Measurements from ENCODE around the gene PTCH1. TPM values are rescaled to one million over a fixed set of nuclear protein-coding genes. Genes with fewer than 3 reads are reported as not detected.
A peak's percentile ranks its signal among the peaks of the same experiment; 100 is the strongest.

PTCH1 gene
- total RNA-seq, 1 donor = 0.27 TPM

DNA sequence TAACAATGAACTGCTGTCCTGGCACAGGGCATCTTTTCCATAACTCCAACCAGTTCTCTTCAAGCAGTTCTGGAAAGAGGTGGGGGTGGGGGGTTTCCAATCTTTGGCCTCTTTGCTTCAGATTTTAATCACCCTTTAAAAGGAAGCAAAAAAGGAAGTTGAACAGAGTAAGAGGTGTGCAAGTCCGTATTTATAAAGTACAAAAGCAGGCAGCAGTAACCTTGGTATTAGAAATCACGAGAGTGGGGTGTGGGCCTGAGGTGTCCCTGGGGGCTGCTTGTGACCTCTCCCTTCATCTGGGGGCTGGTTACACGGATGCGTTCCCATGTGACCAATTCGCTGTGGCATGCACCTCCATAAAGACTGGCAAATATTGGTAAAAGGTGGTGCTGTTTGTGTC, 70.5 kb downstream of the PTCH1 start:
- DNase-seq (ENCODE audit: low read depth in 2 of 3, low spot score in 2 of 3) = peak in 1 of 3 donors; percentile 15

DNA sequence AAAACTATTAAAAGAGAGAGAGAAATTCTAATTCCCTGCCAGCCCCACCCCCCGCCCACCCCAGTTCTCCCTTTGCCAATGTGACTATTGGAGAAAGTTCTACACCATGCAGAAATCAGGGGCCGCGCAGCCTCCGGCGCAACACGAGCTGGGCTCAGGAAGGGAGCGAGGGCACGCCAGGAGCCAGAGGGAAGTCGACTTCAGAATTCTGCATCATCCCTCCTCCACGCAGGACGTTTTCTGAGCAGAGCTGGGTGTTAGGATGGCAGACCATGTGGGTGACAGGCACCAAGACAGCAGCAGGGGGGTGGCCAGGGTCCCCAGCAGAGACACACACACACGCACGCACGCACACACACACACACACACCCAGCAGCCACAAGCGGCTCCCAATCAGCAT, 72.6 kb downstream of the PTCH1 start:
- no peak for DNase-seq (ENCODE audit: low read depth in 2 of 3, low spot score in 2 of 3)

DNA sequence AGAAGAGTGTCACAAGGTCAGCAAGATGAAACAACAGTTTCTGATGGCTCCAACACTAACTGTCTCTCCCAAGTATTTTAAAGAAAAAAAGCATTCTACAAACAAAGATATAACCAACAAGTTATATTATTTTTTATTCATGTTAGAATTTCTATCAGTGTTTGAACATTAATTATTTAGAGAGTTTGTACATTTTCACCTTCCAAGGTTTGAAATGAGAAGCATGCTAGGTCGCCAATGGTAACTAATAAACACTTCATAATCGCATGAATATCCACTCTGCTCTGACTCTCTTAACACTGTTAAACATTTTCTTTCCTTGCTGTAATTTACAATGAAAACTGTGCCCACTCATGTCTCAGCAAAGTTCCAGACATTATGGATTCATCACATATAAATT, 73.5 kb downstream of the PTCH1 start:
- DNase-seq (ENCODE audit: low read depth in 2 of 3, low spot score in 2 of 3) = no peak

DNA sequence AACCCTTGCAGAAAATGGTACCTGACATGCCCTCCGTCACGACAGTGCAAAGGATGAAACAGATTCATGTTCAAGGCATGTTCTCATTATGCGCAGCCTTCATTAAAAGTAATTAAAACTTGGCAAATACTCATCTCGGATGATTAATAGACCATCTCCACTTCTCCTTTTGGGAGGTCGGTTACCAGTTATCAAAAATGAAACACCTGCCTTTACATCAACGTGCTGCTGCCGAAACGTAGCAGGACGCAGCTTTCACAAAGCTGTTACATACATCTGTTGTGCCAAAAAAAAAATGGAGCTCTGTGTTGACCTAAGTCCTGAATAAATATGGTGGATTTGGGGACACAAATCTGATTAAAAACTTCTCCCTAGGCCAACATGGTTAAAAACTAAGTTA, 75.7 kb downstream of the PTCH1 start:
- DNase-seq (ENCODE audit: low read depth in 2 of 3, low spot score in 2 of 3) = no peak

DNA sequence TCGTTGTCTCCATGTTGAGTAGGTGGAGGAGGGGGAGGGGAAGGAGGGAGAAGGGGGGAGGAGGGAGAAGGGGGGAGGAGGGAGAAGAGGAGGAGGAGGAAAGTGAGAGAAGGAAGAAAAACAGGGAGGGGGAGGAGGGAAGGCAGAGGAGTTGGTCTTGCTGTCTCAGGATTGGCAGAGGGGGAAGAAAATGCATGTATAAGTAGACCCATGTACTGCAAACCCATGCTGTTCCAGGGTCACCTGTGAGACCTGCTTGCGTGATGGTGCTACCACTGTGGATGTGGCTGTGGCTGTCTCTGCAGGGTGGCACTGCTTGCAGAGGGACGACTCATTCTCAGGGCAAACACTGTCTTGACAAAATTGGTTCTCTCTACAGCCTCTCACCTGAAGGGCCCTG, 76.3 kb downstream of the PTCH1 start:
- no peak for DNase-seq (ENCODE audit: low read depth in 2 of 3, low spot score in 2 of 3)

DNA sequence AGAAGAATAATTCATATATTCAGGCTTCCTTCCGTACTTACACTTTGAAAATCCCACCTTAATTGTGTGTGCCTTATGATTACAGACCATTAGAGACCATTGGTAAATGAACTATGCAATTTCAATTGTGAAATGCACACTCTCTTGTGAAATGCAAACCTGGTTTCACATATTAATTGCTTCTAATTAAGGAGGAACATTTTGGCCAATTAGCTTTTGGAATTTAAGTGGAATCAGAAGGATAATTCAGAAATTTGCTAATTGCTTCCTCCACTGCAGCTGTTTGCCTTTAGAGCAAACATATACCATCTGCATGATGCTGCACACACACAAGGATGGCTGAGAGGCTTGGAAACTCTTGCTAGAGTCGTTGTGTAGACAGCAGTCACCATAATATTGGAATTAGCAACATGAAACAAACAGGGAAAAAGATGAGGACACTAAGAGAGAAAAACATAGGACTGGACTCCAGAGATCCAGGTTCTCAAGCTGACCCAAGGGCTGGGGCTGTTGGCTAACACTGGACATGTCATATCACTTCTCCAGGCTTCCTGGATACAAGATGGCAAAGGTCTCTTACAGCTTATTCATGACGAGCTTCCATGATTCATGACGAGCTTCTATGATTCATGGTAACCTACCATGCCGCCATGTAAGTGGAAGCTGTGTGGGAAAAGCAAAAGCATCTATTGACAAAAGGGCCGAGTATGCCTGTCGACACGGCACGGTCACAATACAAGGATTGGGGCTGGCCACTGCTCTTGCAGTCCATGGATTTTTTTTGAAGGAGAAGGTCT, 78.0 kb downstream of the PTCH1 start:
- DNase-seq (ENCODE audit: low read depth in 2 of 3, low spot score in 2 of 3) = no peak

DNA sequence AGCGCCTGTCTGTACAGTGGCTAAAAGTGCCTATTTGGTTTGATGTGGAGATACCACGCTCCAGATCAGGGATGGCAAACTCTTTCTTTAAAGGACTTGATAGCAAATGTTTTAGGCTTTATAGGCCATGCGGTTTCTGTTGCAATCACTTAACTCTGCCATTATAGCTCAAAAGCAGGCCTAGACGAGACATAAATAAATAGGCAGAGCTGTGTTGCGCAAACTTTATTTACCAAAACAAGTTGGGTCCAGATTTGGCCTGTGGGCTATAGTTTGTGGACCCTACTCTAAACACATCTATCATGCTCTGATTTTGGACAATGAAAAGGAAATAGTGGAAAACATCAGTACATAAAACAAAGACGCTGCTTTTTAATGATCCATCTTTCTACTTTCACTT, 79.2 kb downstream of the PTCH1 start:
- DNase-seq (ENCODE audit: low read depth in 2 of 3, low spot score in 2 of 3) = no peak

DNA sequence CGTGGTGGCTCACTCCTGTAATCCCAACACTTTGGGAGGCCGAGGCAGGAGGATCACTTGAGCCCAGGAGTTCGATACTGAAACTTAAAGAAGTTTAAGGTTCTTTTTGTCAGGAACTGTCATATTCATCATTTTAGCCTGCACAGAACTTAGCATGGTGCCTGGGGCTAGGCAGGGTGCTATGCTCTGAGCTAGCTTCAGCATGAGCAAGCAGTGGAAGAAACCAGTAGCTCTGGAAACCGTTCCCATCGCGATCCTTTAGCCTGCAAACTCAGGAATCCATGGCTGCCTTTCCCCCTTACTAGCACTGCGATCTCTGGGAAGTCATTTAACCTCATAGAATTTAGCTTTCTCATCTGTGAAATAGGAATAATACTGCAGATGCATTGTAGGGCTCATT, 80.4 kb downstream of the PTCH1 start:
- DNase-seq (ENCODE audit: low read depth in 2 of 3, low spot score in 2 of 3) = no peak

DNA sequence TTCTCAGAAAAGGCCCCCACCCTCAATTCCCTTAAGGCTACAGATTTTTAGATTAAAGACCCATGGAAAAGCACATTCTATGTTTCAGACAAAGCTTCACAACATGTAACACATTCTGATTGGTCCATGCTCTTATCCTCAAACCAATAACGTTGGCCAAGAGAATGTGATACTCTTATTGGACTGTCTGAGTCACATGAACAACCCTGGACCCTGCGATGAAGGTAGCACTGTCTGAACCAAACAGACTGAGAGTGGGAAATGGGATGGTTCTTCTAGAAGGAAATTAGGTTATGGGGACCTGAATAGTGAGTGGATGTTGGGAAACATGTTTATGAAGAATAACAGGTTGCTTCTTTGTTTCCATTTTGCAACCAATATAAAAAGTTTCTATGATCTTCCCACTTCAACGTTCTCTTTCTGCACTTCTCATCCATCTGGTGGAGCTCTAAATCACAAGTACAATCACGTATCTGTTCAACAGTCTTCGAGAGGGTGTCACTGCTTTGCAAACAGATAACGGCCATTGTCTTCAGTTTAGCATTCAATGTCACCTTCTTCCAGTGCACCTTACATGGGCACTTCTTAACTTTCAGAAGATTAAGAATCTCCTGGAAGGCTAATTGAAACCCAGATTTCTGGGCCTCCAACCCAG, 81.6 kb downstream of the PTCH1 start:
- DNase-seq (ENCODE audit: low read depth in 2 of 3, low spot score in 2 of 3) = no peak

DNA sequence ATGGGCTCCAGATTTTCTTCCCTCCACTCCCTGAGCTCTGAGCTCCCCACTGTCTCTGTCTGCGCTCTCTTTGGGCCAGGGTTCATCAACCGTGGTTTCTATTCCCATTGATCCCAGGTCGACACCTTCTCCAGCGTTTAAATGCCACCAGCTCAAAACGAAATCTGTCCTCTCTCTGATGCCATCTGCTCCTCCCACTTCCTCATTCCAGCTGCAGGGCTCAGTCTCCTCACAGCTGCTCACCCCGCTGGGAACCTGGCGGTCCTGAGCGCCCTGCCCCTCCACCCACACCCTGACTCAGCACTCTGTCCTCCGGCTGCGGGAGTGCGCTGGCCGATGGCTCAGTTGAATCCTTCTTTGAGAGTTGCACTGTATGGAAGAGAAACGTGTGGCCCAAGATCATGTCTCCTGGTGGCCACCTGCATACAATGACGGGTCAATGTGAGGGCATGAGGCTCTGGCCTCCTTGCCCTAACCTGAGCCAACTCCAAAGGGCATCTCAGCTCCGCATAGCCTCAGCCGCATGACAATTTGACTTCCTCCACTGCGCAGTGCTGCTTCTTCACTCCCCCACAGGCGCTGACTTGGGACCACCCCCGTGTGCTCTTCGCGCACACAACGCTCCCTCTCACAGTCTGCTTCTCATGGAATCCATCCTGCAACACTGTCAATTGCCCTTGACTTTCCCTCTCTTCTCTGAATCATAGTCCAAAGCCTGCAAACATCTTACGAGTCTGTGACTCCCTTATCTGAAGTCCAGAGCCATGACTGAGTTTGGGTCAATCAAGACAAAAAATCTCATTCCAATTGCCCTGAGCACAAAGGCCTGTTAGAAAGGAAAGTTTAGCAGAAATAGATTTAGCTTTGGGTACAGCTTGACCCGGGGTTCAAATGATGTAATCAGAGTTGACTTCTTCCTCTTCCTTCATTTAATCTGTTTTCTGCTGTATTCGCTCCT, 82.4 kb downstream of the PTCH1 start:
- DNase-seq (ENCODE audit: low read depth in 2 of 3, low spot score in 2 of 3) = peak in 2 of 3 donors; percentile 27 to 42

DNA sequence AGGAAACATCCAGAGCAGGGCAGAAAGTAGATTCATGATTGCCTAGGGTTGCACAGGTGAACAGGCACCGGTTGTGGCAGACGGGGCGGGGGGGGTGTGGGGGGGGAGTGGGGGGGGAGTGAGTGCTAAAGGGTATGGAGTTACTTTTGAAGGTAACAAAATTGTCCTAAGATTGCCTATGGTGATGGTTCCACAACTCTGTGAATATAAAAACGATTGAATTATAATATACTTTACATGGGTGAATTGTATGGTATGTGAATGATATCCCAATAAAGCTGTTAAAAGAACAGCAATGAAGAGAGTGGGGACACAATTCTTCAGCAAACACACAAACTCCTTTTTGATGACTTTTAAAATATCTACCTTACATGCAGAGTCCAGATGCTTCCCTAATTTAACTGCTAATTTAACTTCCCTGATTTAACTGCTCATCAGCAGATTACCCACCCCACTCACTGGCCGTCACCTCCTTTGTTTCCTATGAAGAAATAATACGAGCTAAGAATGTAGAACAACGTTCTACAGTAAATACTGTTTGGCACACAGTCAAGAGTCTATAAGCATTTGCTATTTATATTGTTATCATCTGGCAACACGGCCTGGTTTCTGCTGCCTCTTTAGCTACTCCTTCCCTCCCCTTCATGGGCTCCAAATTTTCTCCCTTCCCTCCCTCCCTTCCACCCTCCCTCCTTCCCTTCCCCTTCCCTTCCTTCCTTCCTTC, 83.5 kb downstream of the PTCH1 start:
- DNase-seq (ENCODE audit: low read depth in 2 of 3, low spot score in 2 of 3) = no peak

DNA sequence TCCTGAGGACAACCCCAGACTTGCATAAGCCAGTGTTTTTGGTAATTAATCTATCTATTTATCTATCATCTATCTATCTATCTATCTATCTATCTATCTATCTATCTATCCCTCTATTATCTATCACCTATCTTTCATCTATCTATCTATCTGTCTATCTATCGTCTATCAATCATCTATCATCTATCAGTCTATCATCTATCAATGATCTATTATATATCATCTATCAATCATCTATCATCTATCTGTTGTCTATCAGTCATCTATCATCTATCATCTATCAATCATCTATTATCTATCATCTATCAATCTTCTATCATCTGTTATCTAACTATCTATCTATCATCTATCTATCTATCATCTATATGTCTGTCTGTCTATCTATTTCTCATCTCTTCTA, 85.5 kb downstream of the PTCH1 start:
- DNase-seq (ENCODE audit: low read depth in 2 of 3, low spot score in 2 of 3) = no peak

DNA sequence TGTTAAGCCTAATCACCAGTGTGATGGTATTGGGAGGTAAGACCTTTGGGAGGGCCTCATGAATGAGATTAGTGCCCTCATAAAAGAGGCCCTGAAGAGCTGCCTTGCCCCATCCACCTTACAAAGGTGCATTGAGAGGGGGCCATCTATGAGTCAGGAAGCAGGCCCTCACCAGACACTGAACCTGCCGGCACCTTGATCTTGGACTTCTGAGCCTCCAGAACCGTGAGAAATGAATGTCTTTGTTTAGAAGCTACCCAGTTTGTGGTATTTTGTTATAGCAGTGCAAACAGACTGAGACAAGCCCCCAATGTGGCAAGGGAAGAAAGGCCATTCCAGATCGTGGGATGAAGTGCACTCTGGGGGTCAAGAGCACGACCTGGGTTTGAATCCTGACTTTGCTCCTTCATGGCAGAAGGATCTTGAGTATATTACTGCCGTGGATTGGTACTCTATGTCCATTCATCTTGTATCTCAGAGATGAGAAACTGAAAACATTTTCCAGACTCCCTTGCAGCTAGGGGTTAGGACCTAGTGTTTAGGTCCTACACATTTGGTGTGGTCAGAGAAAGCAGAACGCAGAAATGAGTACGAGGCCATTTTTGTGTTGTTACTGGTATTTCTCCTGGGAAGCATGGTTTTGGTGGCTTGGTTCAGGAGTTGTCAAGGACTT, 86.7 kb downstream of the PTCH1 start:
- no peak for DNase-seq (ENCODE audit: low read depth in 2 of 3, low spot score in 2 of 3)

DNA sequence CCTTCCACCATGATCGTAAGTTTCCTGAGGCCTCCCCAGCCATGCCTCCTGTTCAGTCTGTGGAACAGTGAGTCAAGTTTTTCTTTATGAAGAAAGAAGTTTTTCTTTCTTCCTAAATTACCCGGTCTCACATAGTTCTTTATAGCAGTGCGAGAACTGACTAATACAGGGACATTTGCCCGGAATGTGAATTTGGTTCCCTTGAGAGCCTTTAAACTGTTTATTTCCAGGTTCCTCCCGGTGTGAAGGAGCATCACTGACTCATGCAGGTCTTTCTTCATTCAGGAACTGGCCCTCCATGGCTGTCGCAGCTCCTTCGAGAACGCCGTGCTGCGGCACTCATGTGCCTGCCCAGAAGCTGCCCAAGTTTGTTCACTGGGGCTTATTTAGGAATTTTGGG, 87.7 kb downstream of the PTCH1 start:
- no peak for DNase-seq (ENCODE audit: low read depth in 2 of 3, low spot score in 2 of 3)

DNA sequence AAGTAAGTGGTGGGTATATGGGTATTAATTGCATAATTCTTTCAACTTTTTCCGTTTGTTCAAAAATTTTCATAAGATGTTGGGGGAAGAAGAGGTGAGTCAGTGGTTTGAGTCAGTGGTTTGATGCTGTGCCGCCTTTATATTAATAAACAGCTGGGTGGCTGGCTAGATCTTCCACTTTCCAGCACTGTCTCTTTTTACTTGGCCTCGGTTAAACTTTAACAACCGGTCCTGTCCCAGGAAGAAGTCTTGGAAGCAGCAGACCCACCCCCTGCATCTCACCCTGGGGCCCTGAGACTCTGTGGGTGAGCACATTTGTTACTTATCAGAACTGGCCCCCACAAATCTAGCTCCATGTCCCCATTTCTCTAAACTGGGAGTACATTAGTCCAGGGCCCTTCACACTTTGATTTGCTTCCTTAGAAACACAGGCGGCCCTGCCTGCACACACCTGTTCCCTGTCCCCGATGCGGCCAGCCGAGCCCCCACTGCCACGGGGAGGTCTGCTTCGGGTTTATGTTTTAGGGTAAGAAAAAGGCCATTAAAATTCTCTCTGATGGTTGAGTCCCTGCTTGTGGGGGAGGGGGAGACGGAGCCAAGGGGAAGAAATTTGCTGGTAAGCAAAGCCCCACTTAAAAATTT, 90.7 kb downstream of the PTCH1 start:
- no peak for DNase-seq (ENCODE audit: low read depth in 2 of 3, low spot score in 2 of 3)

DNA sequence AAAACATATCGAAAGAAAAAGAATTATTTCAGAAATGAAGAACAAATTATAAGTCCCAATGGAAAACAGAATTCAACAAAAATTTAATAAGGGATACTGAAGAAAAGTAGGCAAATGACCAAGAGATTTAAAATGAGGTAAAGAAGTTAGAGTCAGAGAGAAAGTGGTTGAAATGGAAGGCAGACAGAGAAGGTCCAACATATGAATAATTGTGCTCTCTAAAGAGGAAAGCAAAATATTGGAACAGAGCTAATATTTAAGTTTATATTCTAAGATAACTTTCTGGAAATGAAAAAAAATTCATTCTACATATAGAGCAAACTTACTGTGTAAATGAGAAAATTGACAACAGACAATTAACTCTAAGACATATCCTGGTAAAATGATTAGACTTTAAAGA, 94.1 kb downstream of the PTCH1 start:
- DNase-seq (ENCODE audit: low read depth in 2 of 3, low spot score in 2 of 3) = no peak

DNA sequence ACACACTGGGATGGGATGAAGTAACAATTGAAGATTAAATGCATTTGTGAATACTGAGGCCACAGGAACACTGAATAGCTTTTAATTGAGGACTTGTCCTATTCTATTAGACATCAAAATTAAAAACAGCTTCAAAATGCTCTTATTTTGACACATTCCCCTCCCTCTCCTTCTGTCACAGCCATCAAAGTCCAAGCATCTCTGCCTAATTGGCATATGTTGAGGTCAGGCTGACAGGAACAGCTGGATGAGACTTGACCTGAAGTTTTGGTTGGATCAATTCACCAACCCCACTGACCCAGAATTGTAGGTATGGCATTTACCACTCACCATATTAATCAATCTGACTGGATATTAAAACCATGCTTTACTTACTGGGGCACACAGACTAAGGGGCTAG, 96.3 kb downstream of the PTCH1 start:
- DNase-seq (ENCODE audit: low read depth in 2 of 3, low spot score in 2 of 3) = no peak

DNA sequence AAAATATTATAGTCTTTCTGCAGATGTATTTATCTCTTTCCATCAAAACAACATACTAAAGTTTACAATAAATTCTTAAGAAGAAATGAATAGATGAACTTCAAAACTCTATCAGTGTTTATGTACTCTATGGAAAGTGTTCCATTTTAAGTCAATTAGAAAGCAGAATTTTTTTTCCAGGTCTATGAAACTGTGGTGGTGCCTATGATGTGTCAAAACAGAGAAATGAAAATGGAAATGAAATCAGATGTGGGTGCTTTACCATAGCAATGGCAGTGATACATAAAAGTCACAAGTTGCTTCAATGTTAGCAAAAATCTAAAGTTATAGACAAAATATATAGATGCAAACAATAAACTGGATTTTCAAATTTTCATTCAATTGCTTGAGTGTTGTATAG, 97.3 kb downstream of the PTCH1 start:
- DNase-seq (ENCODE audit: low read depth in 2 of 3, low spot score in 2 of 3) = no peak

DNA sequence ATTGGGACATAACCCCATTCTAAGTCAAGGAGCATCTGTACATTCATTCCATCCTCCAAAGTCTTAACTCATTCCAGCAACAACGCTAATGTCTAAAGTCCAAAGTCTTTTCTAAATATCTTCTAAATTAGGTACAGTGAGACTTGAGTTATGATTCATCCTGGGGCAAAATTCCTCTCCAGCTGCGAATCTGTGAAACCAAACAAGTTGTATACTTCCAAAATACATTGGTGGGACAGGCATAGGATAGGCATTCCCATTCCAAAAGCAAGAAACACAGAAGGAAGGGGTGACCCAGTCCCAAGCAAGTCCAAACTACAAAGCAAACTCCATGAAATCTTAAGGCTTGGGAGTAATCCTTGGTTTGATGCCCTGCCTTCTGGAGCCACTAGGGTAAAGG, 101.6 kb downstream of the PTCH1 start:
- no peak for DNase-seq (ENCODE audit: low read depth in 2 of 3, low spot score in 2 of 3)

DNA sequence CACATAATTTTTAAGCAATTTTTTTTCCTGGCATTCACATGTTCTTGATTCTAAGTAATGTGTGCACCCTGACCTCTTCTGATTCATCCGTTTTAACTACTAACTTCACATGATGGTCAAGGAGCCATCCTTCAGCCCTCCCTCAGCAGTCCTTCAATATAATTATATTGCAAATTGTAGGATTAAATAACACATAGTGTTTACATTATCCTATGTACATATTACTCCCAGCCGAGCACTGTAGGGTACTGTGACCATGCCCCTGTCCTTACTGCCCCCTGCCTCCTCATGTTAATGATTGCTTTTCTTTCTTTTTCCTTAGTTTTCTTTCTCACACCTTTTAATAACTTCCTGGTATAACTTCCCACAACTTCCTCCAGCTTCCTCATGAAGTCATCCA, 103.0 kb downstream of the PTCH1 start:
- no peak for DNase-seq (ENCODE audit: low read depth in 2 of 3, low spot score in 2 of 3)
